HL-60 (cell line): ENCODE results near the gene SOX6.

Source experiments
- GABPA ChIP-seq: IDR thresholded peaks from 2 replicates; pipeline ENCODE4 v1.6.1; 2012; ENCODE audit warnings: low read depth
- POLR2AphosphoS5 ChIP-seq: IDR thresholded peaks from 2 replicates; pipeline ENCODE4 v1.6.1; 2012; ENCODE audit warnings: low read depth
- SPI1 ChIP-seq: IDR thresholded peaks from 2 replicates; pipeline ENCODE4 v1.6.1; 2012; ENCODE audit warnings: low read depth, mild to moderate bottlenecking, borderline replicate concordance
- TF ChIP-seq, protein P1 (sequence below): IDR thresholded peaks from one replicate; pipeline ENCODE4 v1.5.1; 2011; ENCODE audit warnings: low read length, control low read depth, inconsistent platforms; ENCODE audit not compliant: insufficient read depth
- TF ChIP-seq, protein P2 (sequence below): IDR thresholded peaks from 2 replicates; pipeline ENCODE4 v1.6.1; 2012; ENCODE audit warnings: low read depth; ENCODE audit not compliant: insufficient replicate concordance

DNA sequence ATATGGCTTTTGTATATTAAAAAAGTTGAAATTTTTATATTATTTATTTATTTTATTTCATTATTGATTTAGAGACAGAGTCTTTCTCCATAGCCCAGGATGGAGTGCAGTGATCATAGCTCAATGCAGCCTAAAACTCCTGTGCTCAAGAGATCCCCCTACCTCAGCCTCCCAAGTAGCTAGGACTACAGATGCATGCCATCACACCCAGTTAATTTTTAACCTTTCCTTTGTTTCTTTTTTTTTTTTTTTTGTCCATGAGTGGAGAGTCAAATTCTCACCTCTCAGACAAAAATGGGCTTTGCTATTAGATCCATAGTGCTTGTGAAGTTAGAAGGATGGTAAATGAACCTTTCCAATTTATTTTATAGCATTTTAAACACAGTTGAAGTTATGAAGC lies 182.5 kb downstream of the SOX6 start:
- TF ChIP-seq, protein P1, sequence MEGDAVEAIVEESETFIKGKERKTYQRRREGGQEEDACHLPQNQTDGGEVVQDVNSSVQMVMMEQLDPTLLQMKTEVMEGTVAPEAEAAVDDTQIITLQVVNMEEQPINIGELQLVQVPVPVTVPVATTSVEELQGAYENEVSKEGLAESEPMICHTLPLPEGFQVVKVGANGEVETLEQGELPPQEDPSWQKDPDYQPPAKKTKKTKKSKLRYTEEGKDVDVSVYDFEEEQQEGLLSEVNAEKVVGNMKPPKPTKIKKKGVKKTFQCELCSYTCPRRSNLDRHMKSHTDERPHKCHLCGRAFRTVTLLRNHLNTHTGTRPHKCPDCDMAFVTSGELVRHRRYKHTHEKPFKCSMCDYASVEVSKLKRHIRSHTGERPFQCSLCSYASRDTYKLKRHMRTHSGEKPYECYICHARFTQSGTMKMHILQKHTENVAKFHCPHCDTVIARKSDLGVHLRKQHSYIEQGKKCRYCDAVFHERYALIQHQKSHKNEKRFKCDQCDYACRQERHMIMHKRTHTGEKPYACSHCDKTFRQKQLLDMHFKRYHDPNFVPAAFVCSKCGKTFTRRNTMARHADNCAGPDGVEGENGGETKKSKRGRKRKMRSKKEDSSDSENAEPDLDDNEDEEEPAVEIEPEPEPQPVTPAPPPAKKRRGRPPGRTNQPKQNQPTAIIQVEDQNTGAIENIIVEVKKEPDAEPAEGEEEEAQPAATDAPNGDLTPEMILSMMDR, result no peak
- TF ChIP-seq GABPA, result no peak
- TF ChIP-seq POLR2AphosphoS5, result no peak
- TF ChIP-seq, protein P2, sequence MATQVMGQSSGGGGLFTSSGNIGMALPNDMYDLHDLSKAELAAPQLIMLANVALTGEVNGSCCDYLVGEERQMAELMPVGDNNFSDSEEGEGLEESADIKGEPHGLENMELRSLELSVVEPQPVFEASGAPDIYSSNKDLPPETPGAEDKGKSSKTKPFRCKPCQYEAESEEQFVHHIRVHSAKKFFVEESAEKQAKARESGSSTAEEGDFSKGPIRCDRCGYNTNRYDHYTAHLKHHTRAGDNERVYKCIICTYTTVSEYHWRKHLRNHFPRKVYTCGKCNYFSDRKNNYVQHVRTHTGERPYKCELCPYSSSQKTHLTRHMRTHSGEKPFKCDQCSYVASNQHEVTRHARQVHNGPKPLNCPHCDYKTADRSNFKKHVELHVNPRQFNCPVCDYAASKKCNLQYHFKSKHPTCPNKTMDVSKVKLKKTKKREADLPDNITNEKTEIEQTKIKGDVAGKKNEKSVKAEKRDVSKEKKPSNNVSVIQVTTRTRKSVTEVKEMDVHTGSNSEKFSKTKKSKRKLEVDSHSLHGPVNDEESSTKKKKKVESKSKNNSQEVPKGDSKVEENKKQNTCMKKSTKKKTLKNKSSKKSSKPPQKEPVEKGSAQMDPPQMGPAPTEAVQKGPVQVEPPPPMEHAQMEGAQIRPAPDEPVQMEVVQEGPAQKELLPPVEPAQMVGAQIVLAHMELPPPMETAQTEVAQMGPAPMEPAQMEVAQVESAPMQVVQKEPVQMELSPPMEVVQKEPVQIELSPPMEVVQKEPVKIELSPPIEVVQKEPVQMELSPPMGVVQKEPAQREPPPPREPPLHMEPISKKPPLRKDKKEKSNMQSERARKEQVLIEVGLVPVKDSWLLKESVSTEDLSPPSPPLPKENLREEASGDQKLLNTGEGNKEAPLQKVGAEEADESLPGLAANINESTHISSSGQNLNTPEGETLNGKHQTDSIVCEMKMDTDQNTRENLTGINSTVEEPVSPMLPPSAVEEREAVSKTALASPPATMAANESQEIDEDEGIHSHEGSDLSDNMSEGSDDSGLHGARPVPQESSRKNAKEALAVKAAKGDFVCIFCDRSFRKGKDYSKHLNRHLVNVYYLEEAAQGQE, result no peak
- TF ChIP-seq SPI1, result no peak
